Prostate gland (tissue), 2 donors: ENCODE measurements around the gene AHR.
"Not testable (repeated sequence)": the region's sequence is repeated elsewhere in the genome, so short reads cannot be mapped to it uniquely, and the experiment has no call there.

Experiments
- CTCF ChIP-seq, 4 experiments: fragments of 200-600 bp in 2 of 4; fragments of 450-650 bp in 2 of 4; sonication (generic) in 2 of 4; IDR thresholded peaks; 1 replicate in 3 of 4; 2 replicates in 1 of 4; pipeline ENCODE4 v1.5.1; 2016 to 2019; ENCODE audit warnings: antibody characterized with exemption in 4 of 4, mild to moderate bottlenecking in 2 of 4, moderate library complexity in 2 of 4
- POLR2A ChIP-seq: fragments of 450-650 bp; IDR thresholded peaks from one replicate; pipeline ENCODE4 v1.6.1; 2016; ENCODE audit warnings: antibody characterized with exemption, mild to moderate bottlenecking
- POLR2AphosphoS5 ChIP-seq: sonication (generic); formaldehyde crosslinking; IDR thresholded peaks from one replicate; pipeline ENCODE4 v1.6.1; 2017; ENCODE audit warnings: antibody characterized with exemption

DNA sequence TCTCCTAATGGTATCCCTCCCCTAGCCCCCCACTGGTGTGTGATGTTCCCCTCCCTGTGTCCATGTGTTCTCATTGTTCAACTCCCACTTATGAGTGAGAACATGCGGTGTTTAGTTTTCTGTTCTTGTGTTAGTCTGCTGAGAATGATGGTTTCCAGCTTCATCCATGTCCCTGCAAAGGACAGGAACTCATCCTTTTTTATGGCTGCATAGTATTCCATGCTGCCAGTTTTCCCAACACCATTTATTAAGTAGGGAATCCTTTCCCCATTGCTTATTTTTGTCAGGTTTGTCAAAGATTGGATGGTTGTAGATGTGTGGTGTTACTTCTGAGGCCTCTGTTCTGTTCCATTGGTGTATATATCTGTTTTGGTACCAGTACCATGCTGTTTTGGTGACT, 50.5 kb downstream of the AHR start:
- not testable (repeated sequence) for TF ChIP-seq CTCF (IDR thresholded peaks at IDR 0.05); POLR2AphosphoS5; POLR2A
